Measurements from ENCODE around the gene LSM11.

DNA sequence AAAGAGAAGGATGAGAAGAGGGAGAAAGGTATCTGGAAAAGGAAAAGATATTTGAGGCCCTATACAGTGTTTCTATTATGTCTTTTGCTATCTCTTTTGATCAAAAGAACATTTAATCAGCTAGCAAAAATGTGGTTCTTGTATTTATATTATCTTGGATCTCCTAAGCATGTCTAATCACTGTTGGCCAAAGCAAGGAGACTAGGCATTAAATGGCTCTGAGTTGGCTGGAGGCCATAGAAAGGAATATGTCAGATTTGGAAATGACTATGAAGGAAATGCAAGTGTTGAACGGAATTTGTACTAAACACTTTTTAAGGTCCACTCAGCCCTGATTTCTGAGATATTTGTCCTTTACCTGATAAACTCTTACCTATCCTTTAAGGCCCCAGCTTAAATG is 34.6 kb upstream of the LSM11 start:
- no peak for TF ChIP-seq POLR2A (IDR thresholded peaks at IDR 0.05)
- TF ChIP-seq, protein P1, sequence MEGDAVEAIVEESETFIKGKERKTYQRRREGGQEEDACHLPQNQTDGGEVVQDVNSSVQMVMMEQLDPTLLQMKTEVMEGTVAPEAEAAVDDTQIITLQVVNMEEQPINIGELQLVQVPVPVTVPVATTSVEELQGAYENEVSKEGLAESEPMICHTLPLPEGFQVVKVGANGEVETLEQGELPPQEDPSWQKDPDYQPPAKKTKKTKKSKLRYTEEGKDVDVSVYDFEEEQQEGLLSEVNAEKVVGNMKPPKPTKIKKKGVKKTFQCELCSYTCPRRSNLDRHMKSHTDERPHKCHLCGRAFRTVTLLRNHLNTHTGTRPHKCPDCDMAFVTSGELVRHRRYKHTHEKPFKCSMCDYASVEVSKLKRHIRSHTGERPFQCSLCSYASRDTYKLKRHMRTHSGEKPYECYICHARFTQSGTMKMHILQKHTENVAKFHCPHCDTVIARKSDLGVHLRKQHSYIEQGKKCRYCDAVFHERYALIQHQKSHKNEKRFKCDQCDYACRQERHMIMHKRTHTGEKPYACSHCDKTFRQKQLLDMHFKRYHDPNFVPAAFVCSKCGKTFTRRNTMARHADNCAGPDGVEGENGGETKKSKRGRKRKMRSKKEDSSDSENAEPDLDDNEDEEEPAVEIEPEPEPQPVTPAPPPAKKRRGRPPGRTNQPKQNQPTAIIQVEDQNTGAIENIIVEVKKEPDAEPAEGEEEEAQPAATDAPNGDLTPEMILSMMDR (IDR thresholded peaks at IDR 0.05) = no peak

Measured in lower leg skin (tissue), 3 donors.